Dedifferentiated amniotic fluid mesenchymal stem cell (primary cell): Measurements from ENCODE around the gene TLCD5.
A peak's percentile ranks its signal among the peaks of the same experiment; 100 is the strongest.

Experiments
- DNase-seq: peaks from one replicate; pipeline ENCODE4 v3.0.0-alpha.2; 2016; ENCODE audit errors: extremely low spot score

The TLCD5 gene

DNA sequence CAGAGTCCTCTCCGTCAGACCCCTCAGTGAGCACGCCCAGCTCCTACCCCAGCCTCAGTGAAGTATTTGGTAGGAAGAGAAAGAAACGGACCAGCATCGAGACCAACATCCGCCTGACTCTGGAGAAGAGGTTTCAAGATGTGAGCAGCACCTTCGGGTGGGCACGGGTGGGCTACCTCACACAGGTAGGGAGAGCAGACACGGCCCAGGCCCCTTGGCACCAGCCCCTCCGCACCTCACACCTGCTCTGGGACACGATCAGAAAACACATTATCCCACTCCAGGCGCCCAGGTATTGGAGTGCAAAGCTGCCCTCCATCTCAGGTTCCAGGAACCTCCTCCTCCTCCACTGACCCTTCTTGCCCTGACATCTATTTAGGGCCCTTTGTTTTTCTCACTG lies 17.6 kb upstream of the TLCD5 start:
- DNase-seq: no peak

DNA sequence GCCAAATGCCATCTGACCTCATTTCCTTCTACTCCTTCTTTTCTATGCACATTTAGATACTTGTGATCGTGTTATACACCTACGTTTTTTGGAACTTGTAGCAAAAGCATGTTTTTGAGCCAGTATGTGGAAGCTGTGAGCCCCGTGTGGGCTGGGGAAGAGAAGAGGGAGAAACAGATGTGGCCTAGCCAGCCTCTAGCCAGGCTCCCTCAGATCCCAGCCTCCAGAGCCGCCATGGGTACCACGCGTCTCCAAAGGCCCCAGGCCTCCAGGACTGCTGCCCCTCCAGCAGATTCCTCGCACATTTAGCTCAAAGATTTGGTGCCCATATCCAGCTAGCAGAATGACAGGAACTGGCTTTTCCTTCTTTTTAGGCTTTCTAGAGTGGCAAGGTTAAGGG lies 17.0 kb upstream of the TLCD5 start:
- no peak for DNase-seq

DNA sequence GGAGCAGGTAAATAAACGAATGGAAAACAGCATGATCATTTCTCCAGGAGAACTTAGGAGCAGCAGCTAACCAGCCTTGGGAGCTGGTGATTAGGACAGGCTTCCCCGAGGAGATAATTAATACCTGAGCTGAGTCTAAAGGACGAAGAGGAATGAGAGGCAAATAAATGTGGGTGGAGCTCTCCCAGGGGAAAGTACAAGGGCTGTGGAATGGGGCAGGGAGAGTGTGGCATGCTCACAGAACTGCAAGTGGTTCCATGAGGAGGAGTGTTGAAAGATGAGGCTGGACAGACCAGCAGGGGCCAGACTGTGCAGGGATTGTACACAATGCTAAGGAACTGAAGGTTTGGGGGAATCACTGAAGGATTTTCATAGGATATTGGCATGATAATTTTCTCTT lies 14.2 kb upstream of the TLCD5 start:
- DNase-seq: no peak

DNA sequence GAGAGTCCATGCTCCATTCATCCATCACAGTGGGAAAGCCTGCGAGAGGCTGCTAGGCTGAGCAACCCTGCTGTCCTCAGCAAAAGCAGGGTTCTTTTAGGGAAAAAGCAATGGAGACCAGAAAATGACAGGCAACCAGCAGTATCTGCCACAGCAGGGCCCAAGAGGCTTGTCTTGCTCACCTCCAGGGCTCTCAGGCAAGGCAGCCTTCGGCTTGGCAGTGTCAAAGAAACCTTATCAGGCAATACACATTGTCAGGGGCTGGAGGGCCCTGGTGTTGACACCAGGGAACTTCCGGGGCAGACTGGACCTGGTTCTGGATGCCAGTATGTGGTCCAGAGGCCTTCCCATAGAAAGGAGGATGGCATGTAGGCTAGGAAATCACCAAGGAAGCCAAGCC lies 10.2 kb upstream of the TLCD5 start:
- no peak for DNase-seq

DNA sequence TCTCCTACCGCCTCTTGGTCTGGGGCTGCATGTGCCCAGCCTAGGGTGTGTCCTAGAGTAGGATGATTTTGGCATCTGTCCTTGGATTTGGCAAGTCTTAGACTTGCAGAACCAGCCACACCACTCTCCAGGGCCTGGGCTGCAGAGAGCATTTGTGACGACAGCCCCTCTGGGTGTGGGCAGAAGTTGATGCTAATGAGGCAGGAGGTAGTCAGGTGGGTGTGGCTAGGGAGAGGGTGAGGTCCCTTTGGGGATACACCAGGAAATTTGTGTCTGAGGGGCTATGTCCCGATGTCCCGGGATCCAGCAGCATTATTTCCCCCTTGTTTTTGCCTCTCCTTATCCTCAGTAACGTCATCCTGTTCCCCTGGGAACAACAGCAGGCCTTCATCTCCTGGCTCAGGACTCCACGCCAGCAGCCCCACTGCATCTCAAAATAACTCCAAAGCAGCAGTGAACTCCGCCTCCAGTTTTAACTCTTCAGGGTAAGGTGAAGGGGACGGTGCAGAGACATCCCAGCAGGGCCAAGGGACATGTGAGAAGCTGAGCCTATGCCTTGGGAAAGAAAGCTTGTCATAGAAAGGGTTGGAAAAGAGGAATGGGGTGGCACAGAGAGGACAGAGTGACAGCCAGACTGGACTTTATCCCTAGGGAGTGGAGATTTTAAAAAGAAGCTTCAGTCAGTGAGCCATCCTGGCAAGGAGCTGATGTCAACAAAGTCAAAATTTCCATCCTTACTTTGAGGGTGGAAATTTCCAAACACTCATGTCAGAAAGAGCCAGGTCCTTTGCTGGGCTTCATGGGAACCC lies 8.0 kb upstream of the TLCD5 start:
- no peak for DNase-seq

DNA sequence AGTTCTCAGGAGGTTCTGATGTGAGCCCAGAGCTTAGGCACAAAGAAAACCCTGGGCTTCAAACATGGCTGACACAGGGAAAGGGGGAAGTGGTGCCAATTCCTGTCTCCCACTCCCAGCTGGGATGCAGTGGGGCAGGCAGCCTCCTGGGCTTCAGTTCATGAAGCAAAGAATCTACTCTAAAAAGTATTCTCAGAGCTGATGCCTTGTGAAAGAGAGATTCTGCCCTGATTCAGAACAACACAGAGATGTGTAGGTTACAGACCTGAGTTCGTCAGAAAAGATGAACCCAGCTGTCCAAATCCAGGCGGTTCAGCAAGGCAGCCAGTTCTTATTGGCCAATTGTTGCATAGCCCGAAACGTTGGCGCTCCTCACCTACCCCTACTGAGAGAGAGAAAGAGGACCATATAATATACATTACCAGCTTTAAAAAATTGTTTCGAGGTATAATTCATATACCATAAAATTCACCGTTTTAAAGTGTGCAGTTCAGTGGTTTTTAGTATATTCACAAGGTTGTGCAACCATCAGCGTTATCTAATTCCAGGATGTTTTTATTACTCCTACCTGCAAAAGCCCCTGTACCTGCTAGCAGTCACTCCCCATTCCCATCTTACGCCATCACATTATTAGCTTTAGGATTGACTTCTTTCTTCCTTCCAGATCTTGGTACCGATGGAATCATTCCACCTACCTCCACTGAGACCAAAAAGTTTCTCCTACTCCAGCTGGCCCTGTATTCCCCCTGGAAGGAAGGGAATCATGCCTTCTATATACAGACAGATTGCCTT lies 7.2 kb upstream of the TLCD5 start:
- no peak for DNase-seq

DNA sequence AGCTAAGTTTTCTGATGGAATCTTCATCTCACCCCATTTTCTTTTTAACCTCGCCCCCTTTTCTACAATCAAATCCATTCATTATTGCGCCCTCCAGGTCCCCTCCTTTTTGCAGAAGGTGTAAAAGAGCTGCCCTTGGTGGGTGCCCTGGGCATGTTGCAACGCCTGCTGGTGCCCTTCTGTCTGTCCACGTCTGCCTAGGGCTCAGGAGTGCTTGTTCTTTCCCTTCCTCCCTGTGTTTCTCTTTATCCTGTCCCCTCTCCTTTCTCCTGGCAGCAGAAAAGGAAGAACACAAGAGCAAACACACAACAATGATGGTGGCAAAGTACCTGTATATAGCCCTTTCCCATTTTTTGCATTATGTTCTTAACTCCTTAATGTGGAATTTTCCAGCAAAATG lies 6.2 kb upstream of the TLCD5 start:
- no peak for DNase-seq

DNA sequence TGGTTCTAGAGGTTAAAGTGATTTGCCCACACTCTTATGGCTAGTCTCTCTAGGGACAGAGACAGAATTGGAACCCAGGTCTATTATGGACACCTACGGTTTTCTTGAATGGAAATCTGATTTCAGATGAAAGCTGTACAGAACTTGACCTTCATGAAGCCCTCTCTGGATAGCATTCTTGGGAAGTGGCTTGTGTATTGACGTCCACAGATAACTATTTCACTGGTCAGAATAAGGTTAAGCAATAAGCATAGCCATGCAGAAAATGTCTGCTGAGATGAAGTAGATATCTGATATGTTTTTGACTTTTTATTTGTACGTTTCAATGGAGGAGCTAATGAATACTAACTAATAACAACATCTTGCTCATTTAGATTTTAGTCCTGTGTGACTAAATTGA lies 1.1 kb downstream of the TLCD5 start:
- peak; percentile 41 for DNase-seq

DNA sequence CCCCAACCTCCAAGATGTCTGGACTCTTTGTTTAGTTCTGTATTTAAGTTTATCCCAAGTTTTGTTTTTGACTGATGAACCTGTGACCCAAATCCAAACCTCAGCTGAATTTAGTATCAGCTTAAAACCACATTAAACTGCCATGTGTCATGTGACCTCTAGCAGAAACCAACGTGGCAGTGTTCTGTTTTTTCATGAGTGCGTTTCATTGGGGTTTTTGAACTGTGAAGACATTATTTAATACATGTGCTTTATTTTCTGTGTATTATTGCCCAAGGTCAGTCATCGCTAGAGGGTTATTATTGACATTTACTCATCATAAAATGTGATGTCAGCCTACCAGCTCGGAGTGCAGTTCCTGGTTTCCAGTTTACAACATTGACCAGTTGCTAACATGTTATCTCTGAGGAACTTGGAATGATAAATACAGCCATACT lies 1.8 kb downstream of the TLCD5 start:
- no peak for DNase-seq

DNA sequence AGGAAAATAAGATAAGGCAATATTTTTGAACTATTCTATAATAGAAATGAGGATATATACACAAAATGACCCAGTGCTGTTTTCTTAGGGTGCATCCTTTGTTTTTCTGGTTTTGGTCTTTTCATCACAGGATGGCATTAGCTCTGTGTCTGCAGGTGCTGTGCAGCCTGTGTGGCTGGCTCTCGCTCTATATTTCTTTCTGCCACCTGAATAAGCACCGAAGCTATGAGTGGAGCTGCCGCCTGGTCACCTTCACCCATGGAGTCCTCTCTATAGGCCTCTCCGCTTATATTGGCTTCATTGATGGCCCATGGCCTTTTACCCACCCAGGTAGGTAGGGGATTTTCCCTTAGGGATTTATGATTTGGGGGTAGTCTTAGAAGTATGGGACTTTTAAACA lies 2.2 kb downstream of the TLCD5 start:
- no peak for DNase-seq

DNA sequence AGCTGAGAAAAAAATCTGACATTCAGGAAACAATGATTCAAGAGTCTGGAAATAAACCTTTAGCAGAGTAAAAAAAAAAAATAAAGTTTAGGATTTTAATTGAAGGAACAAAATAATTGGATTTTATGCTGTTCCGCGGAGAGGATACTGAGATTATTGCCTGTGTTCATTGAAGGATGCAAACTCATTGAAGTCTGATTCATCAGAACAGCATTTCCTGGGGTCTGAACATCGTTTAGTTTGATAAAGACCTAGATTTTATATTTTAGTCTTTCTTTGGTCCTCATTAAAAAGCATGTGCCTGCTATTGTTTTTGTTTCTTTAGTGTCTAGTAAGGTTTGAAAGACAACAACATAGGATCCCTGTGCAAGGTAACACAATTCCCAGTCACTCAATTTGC lies 4.5 kb downstream of the TLCD5 start:
- no peak for DNase-seq

DNA sequence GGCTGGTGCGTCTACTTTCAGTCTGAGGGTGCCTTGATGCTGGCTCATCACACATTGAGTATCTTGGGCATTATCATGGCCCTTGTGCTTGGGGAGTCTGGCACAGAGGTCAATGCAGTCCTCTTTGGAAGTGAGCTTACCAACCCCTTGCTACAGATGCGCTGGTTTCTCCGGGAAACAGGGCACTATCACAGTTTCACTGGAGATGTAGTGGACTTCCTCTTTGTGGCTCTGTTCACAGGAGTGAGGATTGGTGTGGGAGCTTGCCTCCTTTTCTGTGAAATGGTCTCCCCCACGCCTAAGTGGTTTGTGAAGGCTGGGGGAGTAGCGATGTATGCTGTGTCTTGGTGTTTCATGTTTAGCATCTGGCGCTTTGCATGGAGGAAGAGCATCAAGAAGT lies 4.9 kb downstream of the TLCD5 start:
- no peak for DNase-seq

DNA sequence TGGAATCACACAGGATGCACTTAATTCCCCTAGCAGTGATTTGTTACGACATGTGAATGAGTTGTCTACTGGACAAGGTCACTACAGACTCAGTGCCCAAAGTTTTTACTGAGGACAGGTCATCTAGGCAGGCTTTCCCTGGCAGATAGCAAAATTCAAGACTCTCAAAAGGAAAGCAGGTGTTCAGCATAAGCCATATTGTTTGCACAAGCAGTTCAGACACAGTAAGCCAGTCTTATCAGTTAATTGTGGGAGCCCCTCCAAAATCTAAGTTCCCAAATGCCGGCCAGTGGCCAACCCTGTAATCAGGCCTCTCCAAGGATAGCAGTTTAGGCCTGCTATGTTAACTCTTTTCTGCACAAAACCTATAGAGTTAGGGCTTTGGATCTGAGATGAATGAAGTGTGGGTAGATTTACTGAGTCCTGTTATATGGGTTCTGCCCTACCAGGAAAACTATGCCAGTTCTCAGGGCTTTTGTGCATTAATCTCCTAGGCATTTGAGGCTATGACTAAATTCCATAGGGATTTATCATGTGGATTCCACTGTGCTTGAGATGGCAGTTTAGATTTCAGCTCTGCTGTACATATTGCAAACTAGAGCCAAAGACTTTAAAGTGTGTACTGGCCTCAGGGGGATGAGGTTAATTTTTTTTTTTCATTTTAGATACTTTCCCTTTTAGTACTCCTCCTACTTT lies 6.3 kb downstream of the TLCD5 start:
- DNase-seq: peak; percentile 97

DNA sequence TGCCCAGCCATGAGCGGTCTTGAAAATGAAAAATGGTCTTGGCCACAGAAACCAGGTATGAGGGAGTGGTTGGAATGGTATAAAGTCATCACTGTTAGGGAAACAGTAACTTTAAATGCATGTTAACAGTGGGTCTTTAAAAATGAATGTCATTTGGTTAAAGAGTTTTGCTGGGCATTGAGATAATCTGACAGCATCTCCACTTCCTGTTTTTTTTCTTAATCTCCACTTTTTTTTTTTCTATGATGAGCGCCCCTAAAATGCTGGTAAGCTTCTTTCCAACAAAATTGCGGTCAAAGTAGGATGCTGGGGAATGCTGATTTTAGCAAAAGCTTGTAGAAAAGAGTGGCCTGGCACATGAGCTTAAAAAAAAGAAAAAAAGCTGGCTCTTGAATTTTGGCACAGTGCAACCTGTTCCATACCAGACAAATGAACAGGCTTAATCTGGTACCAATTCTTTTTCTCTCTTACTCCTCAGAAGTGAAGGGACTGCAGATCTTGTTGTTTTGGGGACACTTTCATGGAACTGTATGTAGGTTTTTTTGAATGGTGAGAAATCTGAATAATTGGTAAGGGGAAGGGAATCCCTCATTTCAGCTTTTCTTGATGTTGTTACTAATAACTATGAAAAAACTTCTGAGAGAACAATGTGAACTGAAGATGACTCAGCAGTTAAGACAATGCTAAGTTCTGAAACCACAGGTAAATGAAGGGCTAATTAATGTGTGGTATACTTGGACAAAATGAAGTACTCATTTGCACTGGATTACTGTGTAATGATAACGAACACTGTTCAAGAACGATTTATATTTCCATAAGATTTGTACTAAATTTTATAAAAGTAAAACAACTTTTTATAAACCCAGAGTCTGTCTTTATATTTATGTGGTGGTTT lies 8.0 kb downstream of the TLCD5 start:
- no peak for DNase-seq

DNA sequence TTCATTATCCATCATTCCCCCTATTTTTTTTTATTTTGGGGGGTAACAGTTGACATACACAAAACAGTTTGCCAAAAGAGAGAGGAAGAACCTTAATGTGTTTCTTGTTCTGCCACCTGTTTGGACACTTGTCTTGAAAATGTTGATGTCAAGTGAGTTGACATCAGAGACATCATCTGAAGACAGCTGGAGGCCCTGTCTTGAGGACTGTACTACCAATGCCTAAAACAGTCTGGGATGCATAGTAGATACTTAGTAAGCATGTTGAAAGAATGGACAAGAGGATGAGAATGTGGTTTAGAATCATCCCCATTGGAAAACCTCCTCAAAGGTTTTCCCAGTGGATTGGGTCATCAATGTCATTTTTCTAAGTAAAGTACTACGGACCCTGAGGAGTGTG lies 8.7 kb downstream of the TLCD5 start:
- no peak for DNase-seq

DNA sequence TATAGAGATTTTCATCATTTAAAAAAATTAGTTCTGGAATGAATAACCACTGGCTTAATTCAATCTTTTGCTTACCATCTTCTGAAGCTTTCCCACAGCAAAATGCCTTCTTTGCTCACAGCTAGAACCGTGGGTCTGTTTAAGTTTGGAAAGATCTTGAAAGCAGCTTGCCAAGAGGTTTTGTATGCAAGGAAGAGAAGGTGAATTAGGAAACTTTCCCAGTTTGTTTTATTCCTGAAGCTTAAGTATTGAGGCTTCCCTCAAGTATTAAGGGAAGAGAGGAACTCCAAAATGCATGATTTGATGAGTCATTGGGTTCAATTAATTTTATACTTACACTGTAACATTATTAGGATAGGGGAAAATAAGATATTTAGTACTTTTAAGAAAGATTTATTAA lies 9.2 kb downstream of the TLCD5 start:
- DNase-seq: no peak

DNA sequence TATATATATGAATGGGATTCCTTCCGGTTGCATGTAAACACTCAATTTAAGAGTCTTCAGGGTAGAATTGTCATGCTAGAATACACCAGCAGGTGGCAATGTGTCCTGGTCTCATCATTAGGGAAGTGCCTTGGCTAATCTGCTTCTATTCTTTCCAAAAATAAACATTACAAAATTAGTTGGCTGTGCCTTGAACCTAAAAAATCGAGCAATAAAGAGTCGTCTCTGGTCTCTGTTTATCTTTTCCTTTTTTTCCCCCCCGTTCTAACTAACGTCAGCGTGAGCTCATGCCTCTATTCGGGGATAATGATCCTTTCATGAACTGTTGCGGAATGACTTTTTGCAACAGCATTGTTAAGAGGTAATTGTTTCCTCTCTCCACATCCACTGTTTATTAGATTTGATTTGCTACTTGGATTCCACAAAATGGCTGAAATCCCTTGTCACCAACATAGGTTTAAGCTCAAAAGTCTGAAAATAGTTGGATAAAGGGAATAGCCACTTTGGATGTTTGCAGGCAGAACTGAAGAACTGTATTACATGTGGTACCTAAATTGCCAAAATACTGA lies 9.9 kb downstream of the TLCD5 start:
- peak; percentile 93 for DNase-seq

DNA sequence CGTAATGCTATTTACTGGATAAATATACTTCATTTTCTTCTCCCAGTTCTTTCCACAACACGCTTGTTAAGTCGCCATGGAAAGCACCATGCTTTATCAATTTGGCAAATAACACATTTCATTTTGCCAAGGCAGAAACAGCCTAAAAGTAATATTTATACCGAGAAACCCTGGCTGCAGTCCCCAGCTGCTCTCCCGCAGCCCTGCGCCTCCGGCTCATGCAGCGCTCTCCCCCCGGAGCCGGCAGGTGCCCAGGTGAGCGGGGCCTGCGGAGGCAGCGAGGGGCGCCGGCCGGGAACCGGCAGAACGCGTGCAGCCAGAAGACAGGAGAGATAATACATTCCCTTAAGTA lies 10.4 kb downstream of the TLCD5 start:
- DNase-seq: no peak

DNA sequence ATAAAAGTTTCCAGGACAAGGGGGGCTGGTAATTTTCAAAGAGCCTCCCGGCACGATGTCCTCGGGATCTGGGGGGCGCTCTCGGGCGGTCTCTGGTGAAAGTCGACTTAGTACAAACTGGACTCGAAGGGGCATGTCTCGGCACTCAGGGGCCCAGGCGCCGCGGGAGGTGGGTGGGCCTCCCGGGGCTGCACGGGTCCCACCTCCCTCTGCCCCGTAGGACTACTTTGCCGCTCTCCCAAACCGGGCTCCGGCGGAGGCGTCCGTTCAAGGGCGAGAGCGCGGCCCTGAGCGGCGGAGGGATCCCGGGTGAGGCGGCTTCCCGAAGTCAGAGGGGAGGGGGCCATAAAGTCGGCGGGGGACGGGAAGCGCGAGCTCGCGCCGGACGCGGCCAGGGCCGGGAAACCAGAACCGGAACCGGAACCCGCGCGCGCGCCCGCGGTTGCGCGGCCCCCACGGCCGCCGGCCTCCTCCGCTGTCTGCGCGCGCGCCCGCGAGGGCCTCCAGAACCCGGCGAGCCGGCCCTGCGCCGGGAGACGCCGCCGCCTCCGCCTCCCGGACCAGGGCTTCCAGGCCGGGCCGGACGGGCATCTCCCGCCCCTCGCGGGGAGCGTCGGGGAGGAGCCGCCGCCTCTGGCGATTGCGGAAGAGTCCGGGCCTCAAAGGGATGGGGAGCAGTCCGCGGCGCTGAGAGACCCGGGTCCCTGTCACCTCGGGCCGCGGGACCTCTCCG lies 11.0 kb downstream of the TLCD5 start, which contains the start of gene ARHGEF12:
ARHGEF12 (plus strand) TSS at position 506 of the 733 bp plus-strand sequence. CDS start 831 bp downstream, outside the sequence.
- DNase-seq: peak; percentile 98

DNA sequence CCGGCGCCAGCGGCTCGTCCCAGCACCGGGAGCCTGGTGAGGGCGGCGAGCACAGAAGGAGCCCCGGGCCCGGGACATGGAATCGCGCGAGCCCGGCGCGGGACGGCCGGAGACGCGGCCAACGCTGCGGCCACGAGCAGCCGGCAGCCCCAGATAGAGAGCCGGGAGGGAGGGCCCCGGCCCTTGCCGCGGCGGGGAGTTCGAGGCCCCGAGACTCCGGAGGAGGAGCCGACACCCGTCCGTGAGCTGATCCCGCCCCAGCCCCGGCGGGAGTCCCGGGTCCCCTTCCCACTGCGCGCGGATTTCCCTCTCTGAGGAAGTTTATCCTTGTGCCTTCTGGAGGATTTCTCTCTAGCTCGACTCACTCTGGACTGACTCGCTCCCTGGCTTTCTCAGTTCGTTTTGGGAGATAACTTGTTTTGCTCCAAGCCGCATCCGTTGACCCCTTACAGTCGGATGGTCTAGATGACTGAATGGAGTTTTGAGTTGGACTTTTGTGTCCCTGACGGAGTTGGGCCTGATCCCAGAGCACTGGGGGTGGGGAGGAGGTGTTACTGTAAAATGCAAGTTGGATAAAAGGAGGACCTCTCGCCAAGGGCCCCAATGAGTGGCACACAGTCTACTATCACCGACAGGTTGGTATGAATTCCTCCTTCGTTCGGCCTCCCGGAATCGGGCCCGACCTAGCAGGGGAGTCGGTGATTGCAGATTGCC lies 11.7 kb downstream of the TLCD5 start:
- no peak for DNase-seq
